GM12892 (cell line): Measurements from ENCODE around the gene DDX10.

ENCODE experiments used
- POLR2AphosphoS5 ChIP-seq: IDR thresholded peaks from 2 replicates; pipeline ENCODE4 v1.6.1; 2011; ENCODE audit warnings: low read depth, low read length, control low read depth
- TAF1 ChIP-seq: IDR thresholded peaks from 2 replicates; pipeline ENCODE4 v1.6.1; 2011; ENCODE audit warnings: low read depth, mild to moderate bottlenecking, control low read depth, low read length, borderline replicate concordance

GRCh38 chr11:108880510-108880909 is 215.6 kb downstream of the DDX10 start:
- TF ChIP-seq TAF1 (no peak), POLR2AphosphoS5 (no peak)
